H1 (cell line): ENCODE results near the gene SERPINB8. TPM values are rescaled to one million over a fixed set of nuclear protein-coding genes. Genes with fewer than 3 reads are reported as not detected.

Source experiments
- CTCF ChIA-PET: fragments of 300-600 bp; sonication (Branson Sonifier 250); formaldehyde crosslinking; loops from one replicate; lab custom pipeline; 2021; ENCODE audit not compliant: partially characterized antibody; lab: Charles Lee
- POLR2A ChIA-PET: fragments of 300-600 bp; sonication (Branson Sonifier 250); formaldehyde crosslinking; loops from one replicate; lab custom pipeline; 2021; ENCODE audit warnings: inconsistent platforms; ENCODE audit not compliant: partially characterized antibody; lab: Charles Lee
- DNase-seq, 2 experiments: peaks; one replicate each; pipeline versions ENCODE4 v3.0.0 to v3.0.0-alpha.2; 2010 to 2022; ENCODE audit warnings: low spot score in 2 of 2, low read depth in 1 of 2, mixed read lengths in 1 of 2
- FAIRE-seq: peaks from 2 replicates; lab custom pipeline; 2011; peaks lifted over from hg19 to GRCh38; lab: Jason Lieb, UNC
- H2AFZ ChIP-seq: 2 replicates; pipeline ENCODE4 v1.8.1; 2012; ENCODE audit warnings: low read length, inconsistent platforms
- H2AK5ac ChIP-seq: 2 replicates; pipeline ENCODE4 v1.6.1; 2013; ENCODE audit warnings: low read depth, low read length
- H2BK120ac ChIP-seq: replicated peaks from 2 replicates; pipeline ENCODE3; 2013; ENCODE audit warnings: low read depth, low read length, inconsistent platforms
- H2BK12ac ChIP-seq: 2 replicates; pipeline ENCODE4 v1.6.1; 2013; ENCODE audit warnings: low read depth, low read length
- H2BK15ac ChIP-seq: 2 replicates; pipeline ENCODE4 v1.6.1; 2013; ENCODE audit warnings: low read length
- H2BK20ac ChIP-seq: 2 replicates; pipeline ENCODE4 v1.6.1; 2013; ENCODE audit warnings: low read length
- H2BK5ac ChIP-seq: 2 replicates; pipeline ENCODE4 v1.6.1; 2013; ENCODE audit warnings: low read depth, low read length
- H3K14ac ChIP-seq: 2 replicates; pipeline ENCODE4 v1.6.1; 2013; ENCODE audit warnings: inconsistent platforms; ENCODE audit not compliant: insufficient read length
- H3K18ac ChIP-seq: 2 replicates; pipeline ENCODE4 v1.6.1; 2013; ENCODE audit warnings: low read length; ENCODE audit errors: extremely low read depth
- H3K23ac ChIP-seq: 2 replicates; pipeline ENCODE4 v1.6.1; 2013; ENCODE audit warnings: inconsistent platforms; ENCODE audit not compliant: insufficient read length
- H3K23me2 ChIP-seq: 2 replicates; pipeline ENCODE4 v1.6.1; 2013; ENCODE audit warnings: low read depth, low read length
- H3K27ac ChIP-seq: 2 replicates; pipeline ENCODE4 v1.6.1; 2011; ENCODE audit warnings: low read depth, low read length, inconsistent platforms
- H3K27me3 ChIP-seq, 4 experiments: replicated peaks in 1 of 4; 1 replicate in 1 of 4; 2 replicates in 3 of 4; pipeline versions ENCODE4 v1.6.1 to v1.8.1; 2011 to 2013; ENCODE audit warnings: low read length in 3 of 4, mild to moderate bottlenecking in 3 of 4, inconsistent platforms in 2 of 4, mixed read lengths in 2 of 4, moderate library complexity in 1 of 4; ENCODE audit not compliant: control insufficient read depth in 3 of 4, insufficient read depth in 3 of 4; ENCODE audit errors: extremely low read depth in 1 of 4
- H3K36me3 ChIP-seq, 4 experiments: 2 replicates each; pipeline versions ENCODE4 v1.6.1 to v1.8.1; 2011 to 2013; ENCODE audit warnings: mild to moderate bottlenecking in 4 of 4, low read length in 3 of 4, moderate library complexity in 2 of 4, control low read depth in 1 of 4, inconsistent platforms in 1 of 4; ENCODE audit not compliant: insufficient read depth in 4 of 4, control insufficient read depth in 2 of 4
- H3K4ac ChIP-seq: replicated peaks from 2 replicates; pipeline ENCODE3; 2013; ENCODE audit warnings: low read length, low read depth, mixed read lengths, inconsistent platforms; ENCODE audit not compliant: insufficient read length
- H3K4me1 ChIP-seq, 4 experiments: replicated peaks in 1 of 4; 1 replicate in 1 of 4; 2 replicates in 3 of 4; pipeline versions ENCODE4 v1.6.1 to v1.8.1; 2011 to 2013; ENCODE audit warnings: low read length in 3 of 4, inconsistent platforms in 2 of 4, mixed read lengths in 1 of 4; ENCODE audit not compliant: insufficient read depth in 4 of 4, control insufficient read depth in 3 of 4
- H3K4me2 ChIP-seq, 2 experiments: 2 replicates each; pipeline versions ENCODE4 v1.6.1 to v1.8.1; 2011 to 2013; ENCODE audit warnings: low read depth in 2 of 2, low read length in 2 of 2, control low read depth in 1 of 2, inconsistent platforms in 1 of 2, mild to moderate bottlenecking in 1 of 2; ENCODE audit not compliant: insufficient read depth in 1 of 2
- H3K4me3 ChIP-seq, 4 experiments: fragments of 200-600, 300-600 bp in 1 of 4; sonication (generic), shearing (Covaris generic), sonication (Bioruptor Twin) in 1 of 4; 2 replicates each; pipeline versions ENCODE4 v1.5.1 to v1.8.1; 2011 to 2016; ENCODE audit warnings: low read length in 4 of 4, low read depth in 3 of 4, control low read depth in 2 of 4, inconsistent platforms in 2 of 4, mild to moderate bottlenecking in 2 of 4, mixed read lengths in 1 of 4, moderate library complexity in 1 of 4; ENCODE audit not compliant: insufficient read depth in 2 of 4; ENCODE audit errors: extremely low read depth in 1 of 4
- H3K56ac ChIP-seq: replicated peaks from 2 replicates; pipeline ENCODE3; 2013; ENCODE audit warnings: low read depth, mild to moderate bottlenecking, mixed read lengths, low read length, inconsistent platforms; ENCODE audit not compliant: insufficient read length
- H3K79me1 ChIP-seq: 2 replicates; pipeline ENCODE4 v1.6.1; 2013; ENCODE audit warnings: low read depth, low read length, control low read depth
- H3K79me2 ChIP-seq, 2 experiments: 2 replicates each; pipeline versions ENCODE4 v1.6.1 to v1.8.1; 2012 to 2013; ENCODE audit warnings: low read length in 2 of 2, mild to moderate bottlenecking in 2 of 2, inconsistent platforms in 1 of 2; ENCODE audit not compliant: insufficient read depth in 2 of 2, control insufficient read depth in 1 of 2
- H3K9ac ChIP-seq, 4 experiments: replicated peaks in 1 of 4; 1 replicate in 1 of 4; 2 replicates in 3 of 4; pipeline versions ENCODE4 v1.6.1 to v1.8.1; 2011 to 2013; ENCODE audit warnings: low read depth in 3 of 4, low read length in 3 of 4, control low read depth in 2 of 4, mild to moderate bottlenecking in 2 of 4, moderate library complexity in 2 of 4, inconsistent platforms in 1 of 4; ENCODE audit errors: extremely low read depth in 1 of 4
- H3K9me3 ChIP-seq, 2 experiments: 2 replicates each; pipeline versions ENCODE4 v1.6.1 to v1.8.1; 2012 to 2013; ENCODE audit warnings: mild to moderate bottlenecking in 2 of 2, moderate library complexity in 2 of 2, control low read depth in 1 of 2, inconsistent platforms in 1 of 2, low read depth in 1 of 2, low read length in 1 of 2, mixed read lengths in 1 of 2; ENCODE audit not compliant: insufficient read depth in 2 of 2
- H4K20me1 ChIP-seq, 2 experiments: replicated peaks in 1 of 2; 2 replicates each; pipeline versions ENCODE3 to v1.8.1; 2011 to 2013; ENCODE audit warnings: inconsistent platforms in 2 of 2, low read length in 2 of 2, mild to moderate bottlenecking in 1 of 2; ENCODE audit not compliant: insufficient read depth in 2 of 2, control insufficient read depth in 1 of 2
- H4K5ac ChIP-seq: 2 replicates; pipeline ENCODE4 v1.6.1; 2013; ENCODE audit warnings: low read length, low read depth, mixed read lengths, inconsistent platforms; ENCODE audit not compliant: insufficient read length
- H4K8ac ChIP-seq: 2 replicates; pipeline ENCODE4 v1.8.0; 2013; ENCODE audit warnings: mild to moderate bottlenecking, moderate library complexity, low read length, inconsistent platforms; ENCODE audit not compliant: insufficient read depth; ENCODE audit errors: extremely low read depth
- H4K91ac ChIP-seq: replicated peaks from 2 replicates; pipeline ENCODE3; 2013; ENCODE audit warnings: low read length, mixed read lengths, inconsistent platforms; ENCODE audit not compliant: insufficient read length
- CREB1 ChIP-seq: IDR thresholded peaks from 2 replicates; pipeline ENCODE4 v1.6.1; 2012; ENCODE audit warnings: inconsistent platforms
- WGBS, 2 experiments: shearing (Covaris generic) in 1 of 2; methylation state at CpG; one replicate each; pipeline versions ENCODE4 v1.1.6 to v1.1.7; 2013 to 2015; ENCODE audit warnings: low lambda C conversion rate in 2 of 2, mixed read lengths in 2 of 2, inconsistent platforms in 1 of 2, low coverage in 1 of 2, missing lambda C conversion rate in 1 of 2; ENCODE audit not compliant: insufficient replicate concordance in 2 of 2, insufficient coverage in 1 of 2, insufficient read length in 1 of 2; ENCODE audit errors: extremely low coverage in 1 of 2, missing lambda C conversion rate in 1 of 2; 5-methylcytosine and 5-hydroxymethylcytosine counted together
- polyA plus RNA-seq, 7 experiments: library from polyadenylated mRNA; depleted of rRNA in 3 of 7; stranded (reverse) in 5 of 7; unstranded in 2 of 7; fragments of >200 nt in 5 of 7; fragments of 200-250 nt in 2 of 7; gene quantifications; 1 replicate in 5 of 7; 2 replicates in 1 of 7; 4 replicates in 1 of 7; pipeline versions ENCODE4 v1.2.1 to v1.2.3, GENCODE V29; 2011 to 2013; ENCODE audit warnings: missing spikeins in 2 of 7, mixed read lengths in 2 of 7
- total RNA-seq: library from RNA; stranded (reverse); fragmentation: NEBNext Ultra II Directional; extraction: Animal tissue kit (Norgen Biotek cat#: 25700); gene quantifications from 2 replicates; pipeline ENCODE4 v1.2.1, GENCODE V29; 2021

The SERPINB8 gene
- total and polyA plus RNA-seq, 2 of the 8 experiments (the other 6 are each of a cell fraction or from before 2014, with no cell fraction given): 0.42 to 1.2 TPM

DNA sequence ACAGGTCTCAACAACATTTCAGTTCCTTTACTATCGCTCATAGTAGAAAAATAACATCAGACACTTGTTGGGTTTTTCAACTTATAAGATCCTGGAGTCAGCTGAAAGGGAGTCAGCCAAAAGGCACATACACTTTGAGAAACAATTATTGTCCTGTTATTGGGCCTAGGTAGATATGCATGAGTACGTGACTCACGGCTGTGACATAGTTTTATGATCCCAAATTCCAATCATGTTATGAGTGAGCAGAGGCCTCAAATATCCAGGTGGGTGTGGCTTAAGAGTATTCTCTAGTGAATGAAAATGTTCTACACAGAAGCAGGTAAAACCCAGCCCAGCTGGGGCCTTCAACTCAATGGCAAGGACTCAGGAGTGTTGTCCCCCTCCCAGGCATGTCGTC is 27.2 kb downstream of the SERPINB8 start:
- H2BK15ac ChIP-seq: no peak overlapping the region
- H3K9me3 ChIP-seq: peaks cover 6 to 9% of the 10 kb centered on the region in 2 experiments; a peak in 1 of 4 replicates
- no peak overlapping the region for H3K4ac ChIP-seq
- CTCF ChIA-PET: interaction anchor here (3.7 to 5.0 kb wide), 2 partner anchors 12 to 34 kb away, joined by 29 to 36 read pairs; no protein-coding TSS in a partner anchor
- POLR2A ChIA-PET: no interaction called here
- no peak overlapping the region for H3K14ac ChIP-seq
- H3K4me2 ChIP-seq: no peak overlapping the region
- H2BK20ac ChIP-seq: no peak overlapping the region
- no peak overlapping the region for H4K8ac ChIP-seq
- H2BK5ac ChIP-seq: no peak overlapping the region
- H3K18ac ChIP-seq: no peak overlapping the region
- H3K9ac ChIP-seq: no peak overlapping the region
- TF ChIP-seq CREB1: no peak
- no peaks in the 10 kb centered on the region for H3K79me2 ChIP-seq
- H4K91ac ChIP-seq: no peak overlapping the region
- H3K56ac ChIP-seq: no peak overlapping the region
- H3K4me1 ChIP-seq: no peaks in the 10 kb centered on the region
- DNase-seq: no peak
- no peaks in the 10 kb centered on the region for H3K23me2 ChIP-seq
- H2BK12ac ChIP-seq: no peak overlapping the region
- WGBS, 2 experiments: 94% methylated on average over 4 of the region's 4 CpGs; no CpG with 5 or more reads in 1 of the 2 experiments
- H3K4me3 ChIP-seq: no peak overlapping the region
- H2AFZ ChIP-seq: no peak overlapping the region
- H2AK5ac ChIP-seq: no peak overlapping the region
- H3K79me1 ChIP-seq: no peaks in the 10 kb centered on the region
- no peak overlapping the region for H2BK120ac ChIP-seq
- no peak for FAIRE-seq
- H4K20me1 ChIP-seq: no peaks in the 10 kb centered on the region
- no peak overlapping the region for H3K27ac ChIP-seq
- no peaks in the 10 kb centered on the region for H3K27me3 ChIP-seq
- H3K23ac ChIP-seq: no peak overlapping the region
- H3K36me3 ChIP-seq: no peaks in the 10 kb centered on the region
- H4K5ac ChIP-seq: no peak overlapping the region
